Subcutaneous adipose tissue (tissue), 4 donors: ENCODE measurements around the gene ELP5. TPM values are rescaled to one million over a fixed set of nuclear protein-coding genes. Genes with fewer than 3 reads are reported as not detected.

Source experiments
- total RNA-seq, 4 donors: library from RNA; depleted of rRNA; stranded (reverse); fragments of >200 nt; gene quantifications; one replicate each; pipeline ENCODE4 v1.1.0, GENCODE V29; 2016
- TF ChIP-seq, protein P1 (sequence below): fragments of 450-650 bp; IDR thresholded peaks from one replicate; pipeline ENCODE4 v1.5.1; 2016; ENCODE audit warnings: low read depth, mild to moderate bottlenecking, control low read depth, antibody characterized with exemption, moderate library complexity

The ELP5 gene
- total RNA-seq, 4 donors from 2014 or later: 20.7 to 43.4 (median 25.3) TPM

DNA sequence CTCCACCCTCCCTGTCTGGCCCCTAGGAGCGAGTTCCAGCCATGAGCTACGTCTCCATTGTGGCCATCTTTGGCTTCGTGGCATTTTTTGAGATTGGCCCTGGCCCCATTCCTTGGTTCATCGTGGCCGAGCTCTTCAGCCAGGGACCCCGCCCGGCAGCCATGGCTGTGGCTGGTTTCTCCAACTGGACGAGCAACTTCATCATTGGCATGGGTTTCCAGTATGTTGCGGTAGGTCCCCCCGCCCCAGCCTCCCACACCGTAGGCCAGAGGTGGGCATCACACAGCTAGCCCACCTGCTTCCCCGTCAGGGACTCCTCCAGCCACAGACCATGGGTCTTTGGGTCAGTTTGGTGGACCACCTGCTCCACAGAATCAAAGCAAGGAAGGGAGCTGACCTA, 33.7 kb downstream of the ELP5 start:
- TF ChIP-seq, protein P1, sequence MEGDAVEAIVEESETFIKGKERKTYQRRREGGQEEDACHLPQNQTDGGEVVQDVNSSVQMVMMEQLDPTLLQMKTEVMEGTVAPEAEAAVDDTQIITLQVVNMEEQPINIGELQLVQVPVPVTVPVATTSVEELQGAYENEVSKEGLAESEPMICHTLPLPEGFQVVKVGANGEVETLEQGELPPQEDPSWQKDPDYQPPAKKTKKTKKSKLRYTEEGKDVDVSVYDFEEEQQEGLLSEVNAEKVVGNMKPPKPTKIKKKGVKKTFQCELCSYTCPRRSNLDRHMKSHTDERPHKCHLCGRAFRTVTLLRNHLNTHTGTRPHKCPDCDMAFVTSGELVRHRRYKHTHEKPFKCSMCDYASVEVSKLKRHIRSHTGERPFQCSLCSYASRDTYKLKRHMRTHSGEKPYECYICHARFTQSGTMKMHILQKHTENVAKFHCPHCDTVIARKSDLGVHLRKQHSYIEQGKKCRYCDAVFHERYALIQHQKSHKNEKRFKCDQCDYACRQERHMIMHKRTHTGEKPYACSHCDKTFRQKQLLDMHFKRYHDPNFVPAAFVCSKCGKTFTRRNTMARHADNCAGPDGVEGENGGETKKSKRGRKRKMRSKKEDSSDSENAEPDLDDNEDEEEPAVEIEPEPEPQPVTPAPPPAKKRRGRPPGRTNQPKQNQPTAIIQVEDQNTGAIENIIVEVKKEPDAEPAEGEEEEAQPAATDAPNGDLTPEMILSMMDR: no peak

GRCh38 chr17:7289256-7290032, 37.4 kb downstream of the ELP5 start:
- TF ChIP-seq, protein P1: no peak

- TF ChIP-seq, protein P1: no peak
These were observed 38.2 kb downstream of the ELP5 start for GRCh38 chr17:7290166-7290565.

GRCh38 chr17:7290685-7291084, 38.7 kb downstream of the ELP5 start:
- TF ChIP-seq, protein P1: no peak

GRCh38 chr17:7292194-7292593, 40.2 kb downstream of the ELP5 start:
- TF ChIP-seq, protein P1: no peak

GRCh38 chr17:7292729-7293128, 40.7 kb downstream of the ELP5 start:
- TF ChIP-seq, protein P1: no peak

GRCh38 chr17:7293159-7293558, 41.1 kb downstream of the ELP5 start:
- TF ChIP-seq, protein P1: no peak
